Cardiac fibroblast (primary cell): ENCODE measurements around the gene NOC4L.
A peak's percentile ranks its signal among the peaks of the same experiment; 100 is the strongest.
"Not testable (repeated sequence)": the region's sequence is repeated elsewhere in the genome, so short reads cannot be mapped to it uniquely, and the experiment has no call there.

Source experiments
- DNase-seq, 2 donors: peaks; one replicate each; pipeline versions ENCODE4 v3.0.0 to v3.0.0-alpha.2; 2010; ENCODE audit warnings: low read depth in 2 of 2
- H3K4me3 ChIP-seq, 2 donors: replicated peaks in 1 of 2; 1 replicate in 1 of 2; 2 replicates in 1 of 2; pipeline ENCODE4 v1.5.1; 2011; ENCODE audit warnings: low read depth in 2 of 2, low read length in 2 of 2, mild to moderate bottlenecking in 2 of 2, moderate library complexity in 1 of 2
- CTCF ChIP-seq: IDR thresholded peaks from one replicate; pipeline ENCODE4 v1.5.1; 2011; ENCODE audit warnings: low read depth, mild to moderate bottlenecking, low read length, inconsistent platforms

NOC4L gene

DNA sequence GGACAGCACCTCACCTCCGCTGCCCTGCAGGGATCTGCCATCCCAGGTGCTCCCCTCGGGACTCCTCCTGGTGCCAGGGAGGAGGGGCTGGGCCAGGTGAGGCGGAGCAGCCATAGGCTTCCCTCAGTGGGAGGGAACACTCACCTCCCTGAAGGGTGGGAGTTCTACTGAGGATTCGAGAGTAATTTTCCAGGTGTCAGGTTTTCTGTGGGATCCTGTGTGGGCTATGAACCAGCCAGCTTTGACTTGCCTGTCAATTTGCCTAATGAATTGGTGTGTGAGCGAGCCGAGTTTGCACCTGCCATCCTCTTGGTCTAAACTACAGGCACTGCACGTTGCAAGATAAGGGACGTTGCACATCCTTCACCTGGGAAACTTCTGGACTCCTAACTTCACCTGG lies 50.3 kb downstream of the NOC4L start:
- TF ChIP-seq CTCF = no peak
- no peak overlapping the region for H3K4me3 ChIP-seq
- DNase-seq = no peak

DNA sequence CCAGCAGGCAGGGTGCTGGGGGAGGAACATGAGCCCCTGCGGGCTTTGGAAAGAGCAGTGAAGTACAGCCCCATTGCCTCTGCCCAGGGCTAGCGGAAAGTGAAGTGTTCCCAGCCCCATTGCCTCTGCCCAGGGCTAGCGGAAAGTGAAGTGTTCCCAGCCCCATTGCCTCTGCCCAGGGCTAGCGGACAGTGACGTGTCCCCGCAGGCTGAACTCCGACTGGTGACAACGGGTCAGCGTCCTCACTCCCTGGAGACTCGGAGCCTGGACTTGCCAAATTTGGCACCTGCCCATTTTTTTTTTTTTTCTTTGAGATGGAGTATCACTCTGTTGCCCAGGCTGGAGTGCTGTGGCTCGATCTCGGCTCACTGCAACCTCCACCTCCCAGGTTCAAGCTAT lies 51.0 kb downstream of the NOC4L start:
- not testable (repeated sequence) for DNase-seq, H3K4me3 ChIP-seq

GRCh38 chr12:132196038-132196872 lies 52.0 kb downstream of the NOC4L start:
- no peak for TF ChIP-seq CTCF
- H3K4me3 ChIP-seq = no peak overlapping the region
- DNase-seq = peak in 1 of 2 donors; percentile 7

DNA sequence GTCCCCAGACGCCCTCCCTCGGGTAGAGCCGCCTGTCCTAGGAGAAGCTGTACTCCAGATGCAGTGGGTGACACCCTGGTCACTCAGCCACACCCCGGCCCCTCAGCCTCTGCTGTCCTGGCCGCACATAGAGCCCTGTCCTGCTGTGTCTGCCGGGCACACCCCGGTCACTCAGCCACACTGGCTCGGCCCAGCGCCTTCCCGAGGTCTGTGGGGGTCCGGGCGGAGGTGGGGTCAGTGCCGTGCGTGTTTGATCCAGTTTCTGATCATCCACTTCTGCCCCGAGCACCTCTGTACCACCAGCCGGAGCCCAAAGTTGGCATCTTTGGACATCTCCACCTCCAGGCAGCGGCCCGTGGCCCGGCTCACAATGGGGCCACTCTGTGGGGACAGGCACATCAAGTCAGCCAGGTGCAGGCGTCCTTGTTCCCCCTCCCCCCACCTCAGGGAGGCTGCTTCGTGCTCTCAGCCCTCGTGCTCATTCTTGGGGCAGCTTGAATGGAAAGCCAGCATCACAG lies 52.7 kb downstream of the NOC4L start:
- H3K4me3 ChIP-seq = no peak overlapping the region
- no peak for DNase-seq
- no peak for TF ChIP-seq CTCF

DNA sequence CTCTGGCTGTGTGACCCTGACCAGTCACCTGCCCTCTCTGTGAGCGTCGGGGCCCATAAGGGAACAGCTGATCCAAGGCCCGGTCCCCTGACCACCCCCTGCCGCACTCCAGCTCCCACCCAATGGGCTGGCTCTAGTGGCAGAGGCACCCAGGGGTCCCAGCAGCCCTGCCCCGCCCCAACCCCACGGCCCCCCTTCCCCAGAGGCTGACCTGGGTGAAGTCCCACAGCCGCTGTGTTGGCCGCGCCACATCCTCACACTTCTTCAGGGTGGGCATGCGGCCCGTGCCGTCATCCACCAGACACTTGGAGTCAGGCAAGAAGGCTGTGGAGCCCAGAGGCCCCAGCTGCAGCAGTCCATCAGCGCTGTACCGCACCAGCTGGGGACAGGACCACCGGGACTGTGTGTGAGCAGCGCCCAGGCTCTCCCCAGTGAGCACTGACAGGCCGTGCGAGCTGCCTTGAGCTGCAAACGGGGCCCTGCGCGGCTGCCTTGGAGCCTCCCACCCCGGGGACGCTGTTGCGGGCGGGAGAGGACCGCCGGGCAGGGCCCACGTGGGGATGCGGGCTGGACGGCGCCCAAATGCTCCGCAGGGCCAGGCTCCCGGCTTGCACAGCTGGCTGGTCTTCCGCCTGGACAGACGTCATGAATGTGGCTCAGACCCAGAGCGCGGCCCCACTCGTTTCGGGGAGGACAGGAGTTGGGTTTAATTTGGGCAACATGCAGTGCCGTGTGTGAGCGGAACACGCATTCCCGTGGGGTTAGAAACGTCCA lies 53.5 kb downstream of the NOC4L start:
- DNase-seq = peak; percentile 13 to 32
- no peak for TF ChIP-seq CTCF
- H3K4me3 ChIP-seq = no peak overlapping the region

- no peak overlapping the region for H3K4me3 ChIP-seq
- TF ChIP-seq CTCF = no peak
- no peak for DNase-seq
Measured at GRCh38 chr12:132199101-132199500, 54.8 kb downstream of the NOC4L start.
